Measurements from ENCODE around the gene HYAL3. TPM values are rescaled to one million over a fixed set of nuclear protein-coding genes. Genes with fewer than 3 reads are reported as not detected.

The HYAL3 gene
- total and polyA plus RNA-seq, 8 donors = 0.46 to 2.1 (median 0.77) TPM

DNA sequence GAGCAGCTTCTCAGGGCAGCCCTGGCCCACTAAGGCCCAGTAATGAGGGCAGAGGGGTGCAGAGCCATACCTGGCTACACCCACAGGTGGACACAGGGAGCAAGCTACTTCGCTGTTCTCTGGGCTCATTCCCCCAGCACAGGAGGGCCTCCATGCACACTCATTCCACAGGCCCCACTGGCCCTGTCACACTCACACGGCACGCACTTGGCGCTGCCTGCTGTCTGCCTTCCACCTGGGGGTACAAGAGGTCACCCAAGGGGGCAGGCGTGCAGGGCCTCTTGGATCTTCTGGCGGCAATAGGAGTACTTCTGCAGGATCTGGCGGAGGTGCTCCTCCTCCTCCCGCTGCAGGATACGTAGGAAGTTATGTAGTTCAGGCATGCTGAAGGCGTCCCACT lies 31.1 kb upstream of the HYAL3 start:
- Histone ChIP-seq H3K27me3 (no peaks in the 10 kb centered on the region), H3K4me1 (peaks cover 18 to 37% (median 23%) of the 10 kb centered on the region in 3 donors), H3K27ac (no peak overlapping the region), H3K9me3 (no peaks in the 10 kb centered on the region), H3K4me3 (no peak overlapping the region), H3K36me3 (peaks cover 8 to 34% (median 22%) of the 10 kb centered on the region in 3 donors)
- ATAC-seq (no peak), DNase-seq (peak in 1 of 6 donors; percentile 47), FAIRE-seq (no peak)
- intact Hi-C loops (cut with DNase I) = no loop called here
- 90 to 92% methylated on average over 10 of the region's 10 CpGs for WGBS, 2 donors
- TF ChIP-seq, protein P1, sequence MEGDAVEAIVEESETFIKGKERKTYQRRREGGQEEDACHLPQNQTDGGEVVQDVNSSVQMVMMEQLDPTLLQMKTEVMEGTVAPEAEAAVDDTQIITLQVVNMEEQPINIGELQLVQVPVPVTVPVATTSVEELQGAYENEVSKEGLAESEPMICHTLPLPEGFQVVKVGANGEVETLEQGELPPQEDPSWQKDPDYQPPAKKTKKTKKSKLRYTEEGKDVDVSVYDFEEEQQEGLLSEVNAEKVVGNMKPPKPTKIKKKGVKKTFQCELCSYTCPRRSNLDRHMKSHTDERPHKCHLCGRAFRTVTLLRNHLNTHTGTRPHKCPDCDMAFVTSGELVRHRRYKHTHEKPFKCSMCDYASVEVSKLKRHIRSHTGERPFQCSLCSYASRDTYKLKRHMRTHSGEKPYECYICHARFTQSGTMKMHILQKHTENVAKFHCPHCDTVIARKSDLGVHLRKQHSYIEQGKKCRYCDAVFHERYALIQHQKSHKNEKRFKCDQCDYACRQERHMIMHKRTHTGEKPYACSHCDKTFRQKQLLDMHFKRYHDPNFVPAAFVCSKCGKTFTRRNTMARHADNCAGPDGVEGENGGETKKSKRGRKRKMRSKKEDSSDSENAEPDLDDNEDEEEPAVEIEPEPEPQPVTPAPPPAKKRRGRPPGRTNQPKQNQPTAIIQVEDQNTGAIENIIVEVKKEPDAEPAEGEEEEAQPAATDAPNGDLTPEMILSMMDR (IDR thresholded peaks at IDR 0.05) = no peak

DNA sequence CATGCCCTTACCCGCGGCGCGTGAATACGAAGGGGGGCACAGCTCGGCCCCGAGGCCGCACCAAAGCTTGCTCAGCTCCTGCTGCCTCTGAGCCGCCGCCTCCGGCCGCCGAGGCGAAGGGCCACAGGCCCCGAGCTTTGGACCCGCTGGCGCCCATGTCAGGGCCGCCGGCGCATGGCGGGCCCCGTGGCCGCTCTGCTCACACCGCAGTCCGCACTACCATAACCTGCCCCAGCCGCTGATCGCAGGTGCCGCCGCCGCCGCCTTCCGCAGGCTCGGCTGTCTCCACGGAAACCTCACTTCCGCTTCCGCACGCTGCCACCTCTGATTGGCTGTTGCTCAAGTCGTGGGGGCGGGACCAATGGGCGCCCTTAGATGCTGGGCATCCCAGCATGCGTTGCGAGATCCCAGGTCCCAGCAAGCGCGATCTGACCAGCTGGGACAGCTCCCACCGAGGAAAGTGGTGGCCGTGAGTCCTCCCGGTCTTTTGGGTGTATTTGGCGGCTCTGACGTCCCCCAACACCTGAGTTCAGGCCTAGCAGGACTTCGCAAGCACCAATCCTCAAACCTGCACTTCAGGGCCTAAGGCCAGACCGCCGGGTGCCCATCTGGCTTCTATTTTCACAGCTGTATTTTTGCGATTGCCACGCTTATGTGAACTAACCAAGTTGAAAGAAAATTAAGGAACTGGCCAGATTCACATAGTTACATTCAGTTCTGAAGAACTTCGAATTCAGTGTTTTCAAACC lies 28.9 kb upstream of the HYAL3 start, which contains the start of gene TUSC2:
Gene TUSC2 (minus strand): TSS at position 281 of the 749 bp plus-strand sequence. CDS start 124 bp downstream, at position 157.
- H3K4me1 ChIP-seq = peaks cover 5 to 15% (median 8%) of the 10 kb centered on the region in 3 donors
- peak within 1 kb of the TSS; percentile 87 to 100 (median 94) for H3K4me3 ChIP-seq
- H3K36me3 ChIP-seq = peaks cover 8 to 35% (median 22%) of the 10 kb centered on the region in 3 donors
- 1% methylated on average over 38 to 55 of the region's 55 CpGs for WGBS, 2 donors
- intact Hi-C loops (cut with DNase I) = loop anchor here in 1 of 3 donors (10.0 kb wide), 1 partner anchor 73 kb away; no protein-coding TSS in a partner anchor
- H3K9me3 ChIP-seq = no peaks in the 10 kb centered on the region
- TF ChIP-seq, protein P1 (IDR thresholded peaks at IDR 0.05) = no peak
- peak within 1 kb of the TSS; percentile 61 to 86 (median 80) for H3K27ac ChIP-seq
- peak; percentile 93 to 96 (median 94) for ATAC-seq
- FAIRE-seq = peak; percentile 53
- no peaks in the 10 kb centered on the region for H3K27me3 ChIP-seq
- DNase-seq = peak; percentile 95 to 99 (median 98)

DNA sequence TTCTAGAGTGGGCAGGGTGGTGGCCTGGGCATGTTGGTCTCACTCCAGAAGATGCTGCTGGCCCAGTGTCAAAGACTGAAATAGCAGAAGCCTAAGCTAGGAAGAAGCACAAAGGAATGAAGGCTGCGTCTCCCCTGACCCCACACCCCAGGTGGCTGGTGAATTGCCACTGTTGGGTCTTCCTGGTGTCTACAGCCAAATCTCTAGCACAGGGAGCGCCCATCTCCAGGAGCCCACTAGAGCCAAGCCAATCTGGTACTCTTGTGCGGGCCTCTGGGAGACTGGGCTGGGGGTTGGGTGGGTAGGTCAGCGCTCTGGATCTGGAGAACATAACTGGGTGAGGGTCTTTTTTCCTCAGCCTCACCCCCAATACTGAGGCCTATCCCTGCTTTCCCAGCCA lies 27.9 kb upstream of the HYAL3 start:
- no peaks in the 10 kb centered on the region for H3K9me3 ChIP-seq
- peaks cover 8 to 19% (median 12%) of the 10 kb centered on the region in 3 donors for H3K4me1 ChIP-seq
- peaks cover 8 to 31% (median 22%) of the 10 kb centered on the region in 3 donors for H3K36me3 ChIP-seq
- peak overlapping the region; percentile 87 to 100 (median 94) for H3K4me3 ChIP-seq
- TF ChIP-seq, protein P1 (IDR thresholded peaks at IDR 0.05) = no peak
- FAIRE-seq (no peak), ATAC-seq (no peak), DNase-seq (peak in 2 of 6 donors; percentile 27 to 33)
- no peaks in the 10 kb centered on the region for H3K27me3 ChIP-seq
- WGBS, 2 donors = 58 to 65% methylated on average over 4 of the region's 4 CpGs
- H3K27ac ChIP-seq = peak overlapping the region in 1 of 4 donors; percentile 23
- intact Hi-C loops (cut with DNase I) = loop anchor here in 1 of 3 donors (10.0 kb wide), 1 partner anchor 72 kb away; no protein-coding TSS in a partner anchor

DNA sequence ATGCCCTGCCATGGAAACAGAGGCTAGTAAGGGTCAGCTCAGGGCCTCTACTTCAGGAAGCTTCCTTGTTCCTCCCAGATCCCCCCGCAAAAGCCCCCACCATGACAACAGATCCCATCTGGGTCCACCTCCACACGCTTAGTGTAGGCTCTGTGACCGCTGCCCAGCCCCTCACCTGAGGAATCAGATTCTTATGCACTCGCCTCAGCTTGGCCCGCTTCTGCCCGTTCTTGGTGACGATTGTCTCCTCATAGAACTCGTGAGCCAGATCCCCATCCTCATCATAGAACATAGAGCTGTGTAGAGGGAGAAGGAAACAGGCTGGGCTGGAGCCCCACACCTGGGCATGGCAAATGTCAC lies 27.0 kb upstream of the HYAL3 start:
- WGBS, 2 donors = 83 to 84% methylated on average over 8 of the region's 8 CpGs
- H3K4me1 ChIP-seq = peaks cover 8 to 24% (median 16%) of the 10 kb centered on the region in 3 donors
- no peak for FAIRE-seq
- H3K9me3 ChIP-seq = no peaks in the 10 kb centered on the region
- intact Hi-C loops (cut with DNase I) = loop anchor here in 1 of 3 donors (10.0 kb wide), 1 partner anchor 71 kb away; no protein-coding TSS in a partner anchor
- peaks cover 8 to 22% (median 17%) of the 10 kb centered on the region in 3 donors for H3K36me3 ChIP-seq
- no peak for ATAC-seq
- DNase-seq = peak in 1 of 6 donors; percentile 55
- H3K27ac ChIP-seq = no peak overlapping the region
- H3K4me3 ChIP-seq = no peak overlapping the region
- H3K27me3 ChIP-seq = no peaks in the 10 kb centered on the region
- TF ChIP-seq, protein P1 (IDR thresholded peaks at IDR 0.05) = no peak

All from pancreas (tissue), 10 donors.